Liver (tissue), 9 donors: Measurements from ENCODE around the gene KCNK7. TPM values are rescaled to one million over a fixed set of nuclear protein-coding genes. Genes with fewer than 3 reads are reported as not detected.

Source experiments
- DNase-seq: peaks from one replicate; pipeline ENCODE4 v3.0.0-alpha.2; 2017; ENCODE audit warnings: low spot score
- H3K27ac ChIP-seq, 2 donors: one replicate each; pipeline ENCODE4 v1.7.0; 2013; ENCODE audit warnings: inconsistent platforms in 2 of 2, low read length in 2 of 2, control low read depth in 1 of 2, low read depth in 1 of 2, mild to moderate bottlenecking in 1 of 2
- H3K27me3 ChIP-seq, 4 donors: one replicate each; pipeline versions ENCODE4 v1.6.1 to v1.7.0; 2013; ENCODE audit warnings: low read length in 3 of 4, inconsistent platforms in 1 of 4, mild to moderate bottlenecking in 1 of 4, moderate library complexity in 1 of 4; ENCODE audit not compliant: control insufficient read depth in 4 of 4, insufficient read depth in 4 of 4
- H3K36me3 ChIP-seq, 4 donors: one replicate each; pipeline versions ENCODE4 v1.6.1 to v1.7.0; 2013; ENCODE audit warnings: low read length in 3 of 4, mild to moderate bottlenecking in 3 of 4, low read depth in 1 of 4, moderate library complexity in 1 of 4; ENCODE audit not compliant: control insufficient read depth in 4 of 4, insufficient read depth in 3 of 4
- H3K4me1 ChIP-seq, 4 donors: one replicate each; pipeline versions ENCODE4 v1.6.1 to v1.7.0; 2013; ENCODE audit warnings: low read length in 3 of 4, mild to moderate bottlenecking in 3 of 4, moderate library complexity in 1 of 4; ENCODE audit not compliant: control insufficient read depth in 4 of 4, insufficient read depth in 4 of 4
- H3K4me3 ChIP-seq, 3 donors: one replicate each; pipeline versions ENCODE4 v1.6.1 to v1.7.0; 2013; ENCODE audit warnings: low read length in 3 of 3, control low read depth in 1 of 3, low read depth in 1 of 3, mild to moderate bottlenecking in 1 of 3
- H3K9ac ChIP-seq, 2 donors: one replicate each; pipeline ENCODE4 v1.7.0; 2013; ENCODE audit warnings: low read length in 2 of 2, mild to moderate bottlenecking in 2 of 2, moderate library complexity in 2 of 2, control low read depth in 1 of 2, low read depth in 1 of 2
- H3K9me3 ChIP-seq, 4 donors: one replicate each; pipeline versions ENCODE4 v1.6.1 to v1.7.0; 2013; ENCODE audit warnings: low read length in 3 of 4; ENCODE audit not compliant: control insufficient read depth in 4 of 4
- ATF3 ChIP-seq: IDR thresholded peaks from 2 replicates; pipeline ENCODE4 v1.6.1; 2016; ENCODE audit warnings: antibody characterized with exemption
- EGR1 ChIP-seq, 2 donors: IDR thresholded peaks; 2 replicates each; pipeline ENCODE4 v1.6.1; 2016 to 2018; ENCODE audit warnings: antibody characterized with exemption in 2 of 2, low read depth in 2 of 2
- FOXA1 ChIP-seq: IDR thresholded peaks from 2 replicates; pipeline ENCODE4 v1.6.1; 2016; ENCODE audit warnings: antibody characterized with exemption
- FOXA2 ChIP-seq: IDR thresholded peaks from 2 replicates; pipeline ENCODE4 v1.6.1; 2016; ENCODE audit warnings: antibody characterized with exemption
- GABPA ChIP-seq, 2 donors: IDR thresholded peaks in 1 of 2; conservative IDR thresholded peaks in 1 of 2; 2 replicates each; pipeline ENCODE4 v1.6.1; 2016; ENCODE audit warnings: antibody characterized with exemption in 2 of 2, mild to moderate bottlenecking in 1 of 2, moderate library complexity in 1 of 2
- HNF4A ChIP-seq, 2 donors: conservative IDR thresholded peaks; 2 replicates each; pipeline ENCODE4 v1.6.1; 2016; ENCODE audit warnings: antibody characterized with exemption in 2 of 2, mild to moderate bottlenecking in 2 of 2
- HNF4G ChIP-seq: IDR thresholded peaks from 2 replicates; pipeline ENCODE4 v1.6.1; 2016; ENCODE audit warnings: antibody characterized with exemption
- JUND ChIP-seq, 2 donors: IDR thresholded peaks; 2 replicates each; pipeline ENCODE4 v1.6.1; 2016; ENCODE audit warnings: antibody characterized with exemption in 2 of 2
- NR2F2 ChIP-seq: IDR thresholded peaks from 2 replicates; pipeline ENCODE4 v1.6.1; 2016; ENCODE audit warnings: antibody characterized with exemption
- RAD21 ChIP-seq, 2 donors: IDR thresholded peaks; 2 replicates each; pipeline ENCODE4 v1.6.1; 2016; ENCODE audit warnings: antibody characterized with exemption in 2 of 2, mild to moderate bottlenecking in 2 of 2
- RXRA ChIP-seq, 2 donors: IDR thresholded peaks; 2 replicates each; pipeline ENCODE4 v1.6.1; 2017 to 2018; ENCODE audit warnings: antibody characterized with exemption in 2 of 2, mild to moderate bottlenecking in 1 of 2
- SP1 ChIP-seq: IDR thresholded peaks from 2 replicates; pipeline ENCODE4 v1.6.1; 2018; ENCODE audit warnings: antibody characterized with exemption, mild to moderate bottlenecking
- TAF1 ChIP-seq: conservative IDR thresholded peaks from 2 replicates; pipeline ENCODE4 v1.6.1; 2016; ENCODE audit warnings: antibody characterized with exemption, mild to moderate bottlenecking
- YY1 ChIP-seq: IDR thresholded peaks from 2 replicates; pipeline ENCODE4 v1.6.1; 2016; ENCODE audit warnings: antibody characterized with exemption, mild to moderate bottlenecking
- WGBS: extraction: QIAGEN DNeasy Blood & Tissue Kit; methylation state at CpG from one replicate; pipeline ENCODE4 v1.1.7; 2013; 5-methylcytosine and 5-hydroxymethylcytosine counted together
- polyA plus RNA-seq, 2 donors: library from polyadenylated mRNA; stranded (reverse) in 1 of 2; unstranded in 1 of 2; fragments of 200-250 nt in 1 of 2; fragments of >200 nt in 1 of 2; fragmentation: Nextera tagmentation in 1 of 2; extraction: Ambion mirVana in 1 of 2; gene quantifications; one replicate each; pipeline versions ENCODE4 v1.2.1 to v1.2.3, GENCODE V29; 2013 to 2015
- total RNA-seq, 2 donors: library from RNA; depleted of rRNA; stranded (reverse); fragments of >200 nt; gene quantifications; one replicate each; pipeline ENCODE4 v1.2.3, GENCODE V29; 2014
- TF ChIP-seq, protein P1 (sequence below): IDR thresholded peaks from 2 replicates; pipeline ENCODE4 v1.6.1; 2016; ENCODE audit warnings: antibody characterized with exemption
- TF ChIP-seq, protein P2 (sequence below): IDR thresholded peaks from 2 replicates; pipeline ENCODE4 v1.6.1; 2016; ENCODE audit warnings: antibody characterized with exemption
- TF ChIP-seq, protein P3 (sequence below): IDR thresholded peaks from 2 replicates; pipeline ENCODE4 v1.6.1; 2016; ENCODE audit warnings: antibody characterized with exemption, mild to moderate bottlenecking
- donor health status: healthy.
- donor health status: healthy.
- donor health status: healthy.
- donor health status: healthy.
- donor health status: healthy.

KCNK7 gene
- total and polyA plus RNA-seq, 4 donors, result 0.14 to 0.32 (median 0.24) TPM

DNA sequence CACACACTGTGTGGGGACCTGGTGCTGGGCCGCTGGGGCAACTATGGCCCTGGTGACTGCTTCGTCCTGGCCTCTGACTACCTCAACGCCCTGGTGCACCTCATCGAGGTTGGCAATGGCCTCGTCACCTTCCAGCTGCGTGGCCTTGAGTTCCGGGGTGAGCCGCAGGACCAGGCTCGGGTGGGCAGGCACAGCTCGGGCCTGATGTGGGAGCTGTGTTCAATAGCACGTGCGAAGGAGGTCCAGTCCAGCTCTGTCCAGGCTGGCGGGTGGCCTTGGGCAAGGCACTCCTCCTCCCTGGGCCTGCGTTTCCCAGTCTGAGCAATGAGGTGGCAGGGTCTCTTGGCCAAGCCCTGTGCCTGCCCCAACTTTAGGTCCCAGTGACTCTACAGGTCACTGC, 34.0 kb upstream of the KCNK7 start:
- Histone ChIP-seq H3K4me3 (no peak overlapping the region), H3K27ac (no peak overlapping the region), H3K36me3 (peaks cover 17 to 70% (median 21%) of the 10 kb centered on the region in 4 donors), H3K27me3 (no peaks in the 10 kb centered on the region), H3K9ac (no peak overlapping the region), H3K9me3 (no peaks in the 10 kb centered on the region), H3K4me1 (peaks cover 0 to 16% (median 9%) of the 10 kb centered on the region in 4 donors)
- no peak for DNase-seq
- 98% methylated on average over 14 of the region's 14 CpGs for WGBS
- TF ChIP-seq YY1, result no peak
- no peak for TF ChIP-seq RAD21 (IDR thresholded peaks at IDR 0.05)
- TF ChIP-seq, protein P1, sequence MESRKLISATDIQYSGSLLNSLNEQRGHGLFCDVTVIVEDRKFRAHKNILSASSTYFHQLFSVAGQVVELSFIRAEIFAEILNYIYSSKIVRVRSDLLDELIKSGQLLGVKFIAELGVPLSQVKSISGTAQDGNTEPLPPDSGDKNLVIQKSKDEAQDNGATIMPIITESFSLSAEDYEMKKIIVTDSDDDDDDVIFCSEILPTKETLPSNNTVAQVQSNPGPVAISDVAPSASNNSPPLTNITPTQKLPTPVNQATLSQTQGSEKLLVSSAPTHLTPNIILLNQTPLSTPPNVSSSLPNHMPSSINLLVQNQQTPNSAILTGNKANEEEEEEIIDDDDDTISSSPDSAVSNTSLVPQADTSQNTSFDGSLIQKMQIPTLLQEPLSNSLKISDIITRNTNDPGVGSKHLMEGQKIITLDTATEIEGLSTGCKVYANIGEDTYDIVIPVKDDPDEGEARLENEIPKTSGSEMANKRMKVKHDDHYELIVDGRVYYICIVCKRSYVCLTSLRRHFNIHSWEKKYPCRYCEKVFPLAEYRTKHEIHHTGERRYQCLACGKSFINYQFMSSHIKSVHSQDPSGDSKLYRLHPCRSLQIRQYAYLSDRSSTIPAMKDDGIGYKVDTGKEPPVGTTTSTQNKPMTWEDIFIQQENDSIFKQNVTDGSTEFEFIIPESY, result no peak
- no peak for TF ChIP-seq TAF1
- TF ChIP-seq, protein P2, sequence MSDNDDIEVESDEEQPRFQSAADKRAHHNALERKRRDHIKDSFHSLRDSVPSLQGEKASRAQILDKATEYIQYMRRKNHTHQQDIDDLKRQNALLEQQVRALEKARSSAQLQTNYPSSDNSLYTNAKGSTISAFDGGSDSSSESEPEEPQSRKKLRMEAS, result no peak
- no peak for TF ChIP-seq ATF3
- TF ChIP-seq HNF4G, result no peak
- no peak for TF ChIP-seq FOXA2
- TF ChIP-seq RXRA (IDR thresholded peaks at IDR 0.05), result no peak
- no peak for TF ChIP-seq NR2F2
- TF ChIP-seq EGR1 (IDR thresholded peaks at IDR 0.05; ENCODE audit: low read depth in 2 of 2), result no peak
- no peak for TF ChIP-seq GABPA (IDR thresholded peaks at IDR 0.05 in 1 of 2, conservative IDR thresholded peaks at IDR 0.05 in 1 of 2)
- no peak for TF ChIP-seq JUND (IDR thresholded peaks at IDR 0.05)
- TF ChIP-seq HNF4A (conservative IDR thresholded peaks at IDR 0.05), result no peak
- TF ChIP-seq, protein P3, sequence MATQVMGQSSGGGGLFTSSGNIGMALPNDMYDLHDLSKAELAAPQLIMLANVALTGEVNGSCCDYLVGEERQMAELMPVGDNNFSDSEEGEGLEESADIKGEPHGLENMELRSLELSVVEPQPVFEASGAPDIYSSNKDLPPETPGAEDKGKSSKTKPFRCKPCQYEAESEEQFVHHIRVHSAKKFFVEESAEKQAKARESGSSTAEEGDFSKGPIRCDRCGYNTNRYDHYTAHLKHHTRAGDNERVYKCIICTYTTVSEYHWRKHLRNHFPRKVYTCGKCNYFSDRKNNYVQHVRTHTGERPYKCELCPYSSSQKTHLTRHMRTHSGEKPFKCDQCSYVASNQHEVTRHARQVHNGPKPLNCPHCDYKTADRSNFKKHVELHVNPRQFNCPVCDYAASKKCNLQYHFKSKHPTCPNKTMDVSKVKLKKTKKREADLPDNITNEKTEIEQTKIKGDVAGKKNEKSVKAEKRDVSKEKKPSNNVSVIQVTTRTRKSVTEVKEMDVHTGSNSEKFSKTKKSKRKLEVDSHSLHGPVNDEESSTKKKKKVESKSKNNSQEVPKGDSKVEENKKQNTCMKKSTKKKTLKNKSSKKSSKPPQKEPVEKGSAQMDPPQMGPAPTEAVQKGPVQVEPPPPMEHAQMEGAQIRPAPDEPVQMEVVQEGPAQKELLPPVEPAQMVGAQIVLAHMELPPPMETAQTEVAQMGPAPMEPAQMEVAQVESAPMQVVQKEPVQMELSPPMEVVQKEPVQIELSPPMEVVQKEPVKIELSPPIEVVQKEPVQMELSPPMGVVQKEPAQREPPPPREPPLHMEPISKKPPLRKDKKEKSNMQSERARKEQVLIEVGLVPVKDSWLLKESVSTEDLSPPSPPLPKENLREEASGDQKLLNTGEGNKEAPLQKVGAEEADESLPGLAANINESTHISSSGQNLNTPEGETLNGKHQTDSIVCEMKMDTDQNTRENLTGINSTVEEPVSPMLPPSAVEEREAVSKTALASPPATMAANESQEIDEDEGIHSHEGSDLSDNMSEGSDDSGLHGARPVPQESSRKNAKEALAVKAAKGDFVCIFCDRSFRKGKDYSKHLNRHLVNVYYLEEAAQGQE, result no peak

DNA sequence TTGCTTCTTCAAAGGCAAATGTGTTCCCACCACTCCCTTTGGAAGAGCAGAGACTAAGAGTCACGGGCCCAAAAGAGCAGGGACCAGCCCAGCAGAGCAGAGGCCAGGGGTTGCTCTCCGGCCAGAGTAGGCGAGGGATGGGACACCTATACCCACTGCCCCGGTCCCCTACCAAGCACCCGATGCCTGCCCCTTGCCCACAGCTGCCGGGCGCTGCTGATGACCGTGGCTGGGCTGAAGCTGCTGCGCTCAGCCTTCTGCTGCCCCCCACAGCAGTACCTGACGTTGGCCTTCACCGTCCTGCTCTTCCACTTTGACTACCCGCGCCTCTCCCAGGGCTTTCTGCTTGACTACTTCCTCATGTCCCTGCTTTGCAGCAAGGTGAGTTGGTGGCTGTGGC, 31.6 kb upstream of the KCNK7 start:
- DNase-seq, result no peak

More for the DNA sequence above, 31.6 kb upstream of the KCNK7 start:
- no peaks in the 10 kb centered on the region for H3K27me3 ChIP-seq
- WGBS, result 96% methylated on average over 13 of the region's 13 CpGs
- H3K4me1 ChIP-seq, result peaks cover 0 to 3% (median 0%) of the 10 kb centered on the region in 4 donors
- H3K9ac ChIP-seq, result no peak overlapping the region
- no peak overlapping the region for H3K27ac ChIP-seq
- H3K4me3 ChIP-seq, result no peak overlapping the region
- H3K36me3 ChIP-seq, result peaks cover 19 to 82% (median 21%) of the 10 kb centered on the region in 4 donors
- TF ChIP-seq FOXA1 (no peak), SP1 (no peak), RXRA (IDR thresholded peaks at IDR 0.05) (no peak), NR2F2 (no peak), TAF1 (no peak)
- TF ChIP-seq, protein P3, result no peak
- H3K9me3 ChIP-seq, result no peaks in the 10 kb centered on the region
